GM23248 (cell line): ENCODE data around the gene NUP188. TPM values are rescaled to one million over a fixed set of nuclear protein-coding genes. Genes with fewer than 3 reads are reported as not detected.

Experiments
- DNase-seq: peaks from one replicate; pipeline ENCODE4 v3.0.0-alpha.2; 2015
- H2AFZ ChIP-seq: fragments of 200-600 bp; sonication (generic); 2 replicates; pipeline ENCODE4 v1.6.1; 2016; ENCODE audit warnings: antibody characterized with exemption
- H3F3A ChIP-seq: fragments of 200-600 bp; sonication (generic); 2 replicates; pipeline ENCODE4 v1.6.1; 2016; ENCODE audit warnings: mild to moderate bottlenecking, antibody characterized with exemption, mixed run types; ENCODE audit not compliant: insufficient read depth
- H3K27ac ChIP-seq: fragments of 200-600 bp; sonication (generic); 2 replicates; pipeline ENCODE4 v1.5.1; 2016; ENCODE audit warnings: mild to moderate bottlenecking
- H3K27me3 ChIP-seq: fragments of 200-600 bp; sonication (generic); replicated peaks from 2 replicates; pipeline ENCODE4 v1.6.1; 2016; ENCODE audit warnings: mild to moderate bottlenecking; ENCODE audit not compliant: insufficient read depth
- H3K36me3 ChIP-seq: fragments of 200-600 bp; sonication (generic); 2 replicates; pipeline ENCODE4 v1.6.1; 2016; ENCODE audit warnings: low read depth, mild to moderate bottlenecking
- H3K4me1 ChIP-seq: fragments of 200-600 bp; sonication (generic); 2 replicates; pipeline ENCODE4 v1.6.1; 2016; ENCODE audit warnings: mild to moderate bottlenecking; ENCODE audit not compliant: insufficient read depth
- H3K4me2 ChIP-seq: fragments of 200-600 bp; sonication (generic); one replicate; pipeline ENCODE4 v1.6.1; 2016; ENCODE audit warnings: mild to moderate bottlenecking; ENCODE audit not compliant: unreplicated experiment
- H3K4me3 ChIP-seq: fragments of 200-600 bp; sonication (generic); 2 replicates; pipeline ENCODE4 v1.5.1; 2016; ENCODE audit warnings: mild to moderate bottlenecking
- H3K79me2 ChIP-seq: fragments of 200-600 bp; sonication (generic); 2 replicates; pipeline ENCODE4 v1.6.1; 2016; ENCODE audit warnings: mild to moderate bottlenecking; ENCODE audit not compliant: insufficient read depth
- H3K9ac ChIP-seq: fragments of 200-600 bp; sonication (generic); 2 replicates; pipeline ENCODE4 v1.6.1; 2016; ENCODE audit warnings: mild to moderate bottlenecking
- H3K9me2 ChIP-seq: fragments of 200-600 bp; sonication (generic); 2 replicates; pipeline ENCODE4 v1.6.1; 2016; ENCODE audit warnings: mixed run types, mild to moderate bottlenecking, moderate library complexity; ENCODE audit not compliant: insufficient read depth
- H3K9me3 ChIP-seq: fragments of 200-600 bp; sonication (generic); one replicate; pipeline ENCODE4 v1.6.1; 2017; ENCODE audit warnings: low read depth
- H4K20me1 ChIP-seq: fragments of 200-600 bp; sonication (generic); 2 replicates; pipeline ENCODE4 v1.6.0; 2016; ENCODE audit not compliant: insufficient read depth
- EZH2 ChIP-seq: fragments of 200-600 bp; sonication (generic); IDR thresholded peaks from 2 replicates; pipeline ENCODE4 v1.6.1; 2018; ENCODE audit warnings: antibody characterized with exemption, mild to moderate bottlenecking; ENCODE audit not compliant: insufficient read depth, poor library complexity, severe bottlenecking
- EZH2phosphoT487 ChIP-seq: fragments of 200-600 bp; sonication (generic); IDR thresholded peaks from 2 replicates; pipeline ENCODE4 v1.6.1; 2018; ENCODE audit warnings: antibody characterized with exemption, moderate library complexity, mild to moderate bottlenecking, low read depth; ENCODE audit not compliant: insufficient read depth
- WGBS, 2 experiments: methylation state at CpG; one replicate each; pipeline ENCODE4 v1.1.6; 2015 to 2017; ENCODE audit warnings: low lambda C conversion rate in 2 of 2, low coverage in 1 of 2; ENCODE audit errors: missing lambda C conversion rate in 2 of 2; 5-methylcytosine and 5-hydroxymethylcytosine counted together
- in situ Hi-C: fragments of 300-500 bp; cut with MboI; formaldehyde crosslinking; loops from 2 replicates; pipeline ENCODE4 v1.15.0; 2020
- polyA plus RNA-seq: library from polyadenylated mRNA; unstranded; fragments of >200 nt; fragmentation: Nextera tagmentation; extraction: Ambion mirVana; gene quantifications from 2 replicates; pipeline ENCODE4 v1.2.1, GENCODE V29; 2016
- total RNA-seq: library from RNA; depleted of rRNA; stranded (reverse); fragments of >200 nt; shearing (Covaris generic); gene quantifications from 2 replicates; pipeline ENCODE4 v1.2.3, GENCODE V29; 2014; rRNA removed

NUP188 gene
- total and polyA plus RNA-seq, 2 experiments from 2014 or later, result 24.9 to 45.9 TPM

- Histone ChIP-seq H3K4me3 (no peak overlapping the region), H3K27me3 (no peaks in the 10 kb centered on the region), H3F3A (no peaks in the 10 kb centered on the region), H3K4me1 (peaks cover 11% of the 10 kb centered on the region; the same call in 1 of the 2 replicates), H2AFZ (no peak overlapping the region), H3K4me2 (no peak overlapping the region), H4K20me1 (no peaks in the 10 kb centered on the region), H3K36me3 (no peaks in the 10 kb centered on the region; the same call in 1 of the 2 replicates), H3K27ac (no peak overlapping the region), H3K9ac (no peak overlapping the region), H3K9me3 (no peaks in the 10 kb centered on the region), H3K9me2 (no peaks in the 10 kb centered on the region), H3K79me2 (peaks cover 43% of the 10 kb centered on the region)
- TF ChIP-seq EZH2phosphoT487 (no peak), EZH2 (no peak)
- WGBS, 2 experiments, result 63 to 69% methylated on average over 11 to 12 of the region's 16 CpGs
- in situ Hi-C loops, result no loop called here
- DNase-seq, result no peak
These were observed 94.5 kb downstream of the NUP188 start for GRCh38 chr9:129042016-129042415.

DNA sequence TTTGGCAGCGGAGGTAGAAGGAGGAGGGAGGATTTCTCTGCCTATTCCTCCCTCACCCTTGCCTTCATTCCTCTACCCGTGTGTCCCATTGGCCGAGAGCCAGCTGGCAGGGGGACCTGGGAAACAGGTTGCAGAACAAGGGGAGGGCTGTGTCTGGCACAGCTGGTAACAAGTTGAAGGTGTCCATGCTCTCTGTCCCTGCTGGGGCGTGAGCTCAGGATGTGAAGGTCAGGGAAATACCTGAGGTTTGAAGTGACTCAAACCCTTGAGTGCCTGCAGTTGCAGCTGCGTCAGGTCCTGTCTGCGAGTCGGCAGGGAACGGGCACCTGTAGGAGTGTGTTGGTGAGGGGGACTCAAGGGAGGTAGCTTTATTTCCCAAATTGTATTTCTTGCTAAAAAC lies 105.1 kb downstream of the NUP188 start:
- Histone ChIP-seq H4K20me1 (no peaks in the 10 kb centered on the region), H3K27me3 (no peaks in the 10 kb centered on the region), H3K4me2 (no peak overlapping the region), H3K36me3 (no peaks in the 10 kb centered on the region; the same call in 1 of the 2 replicates), H3K9me2 (no peaks in the 10 kb centered on the region), H3K4me3 (no peak overlapping the region), H3K79me2 (no peaks in the 10 kb centered on the region), H3K27ac (no peak overlapping the region), H3K4me1 (no peaks in the 10 kb centered on the region), H3K9me3 (no peaks in the 10 kb centered on the region), H2AFZ (no peak overlapping the region), H3K9ac (no peak overlapping the region), H3F3A (no peaks in the 10 kb centered on the region)
- no peak for TF ChIP-seq EZH2
- TF ChIP-seq EZH2phosphoT487, result no peak
- WGBS, 2 experiments, result 86 to 88% methylated on average over 8 of the region's 8 CpGs
- no peak for DNase-seq
- in situ Hi-C loops, result no loop called here

GRCh38 chr9:129053020-129053419 lies 105.5 kb downstream of the NUP188 start:
- H3K9ac ChIP-seq, result no peak overlapping the region
- H3K36me3 ChIP-seq, result no peaks in the 10 kb centered on the region; the same call in 1 of the 2 replicates
- H3K4me2 ChIP-seq, result no peak overlapping the region
- TF ChIP-seq EZH2 (no peak), EZH2phosphoT487 (no peak)
- H3F3A ChIP-seq, result no peaks in the 10 kb centered on the region
- in situ Hi-C loops, result no loop called here
- H2AFZ ChIP-seq, result no peak overlapping the region
- no peak overlapping the region for H3K27ac ChIP-seq
- no peaks in the 10 kb centered on the region for H3K4me1 ChIP-seq
- 96 to 98% methylated on average over 6 of the region's 6 CpGs for WGBS, 2 experiments
- no peaks in the 10 kb centered on the region for H3K27me3 ChIP-seq
- no peaks in the 10 kb centered on the region for H3K9me2 ChIP-seq
- H4K20me1 ChIP-seq, result no peaks in the 10 kb centered on the region
- no peaks in the 10 kb centered on the region for H3K79me2 ChIP-seq
- DNase-seq, result no peak
- H3K9me3 ChIP-seq, result no peaks in the 10 kb centered on the region
- H3K4me3 ChIP-seq, result no peak overlapping the region

- no peaks in the 10 kb centered on the region for H3K9me2 ChIP-seq
- H4K20me1 ChIP-seq, result no peaks in the 10 kb centered on the region
- no peaks in the 10 kb centered on the region for H3K9me3 ChIP-seq
- H3K36me3 ChIP-seq, result no peaks in the 10 kb centered on the region; the same call in 1 of the 2 replicates
- no peak overlapping the region for H2AFZ ChIP-seq
- H3K9ac ChIP-seq, result no peak overlapping the region
- H3K4me1 ChIP-seq, result peaks cover 4% of the 10 kb centered on the region
- no peak overlapping the region for H3K4me3 ChIP-seq
- H3F3A ChIP-seq, result no peaks in the 10 kb centered on the region
- H3K27me3 ChIP-seq, result no peaks in the 10 kb centered on the region
- TF ChIP-seq EZH2, result no peak
- no peak for TF ChIP-seq EZH2phosphoT487
- DNase-seq, result no peak
- H3K4me2 ChIP-seq, result no peak overlapping the region
- no peaks in the 10 kb centered on the region for H3K79me2 ChIP-seq
- WGBS, 2 experiments, result 81 to 83% methylated on average over 5 of the region's 5 CpGs
- no peak overlapping the region for H3K27ac ChIP-seq
- in situ Hi-C loops, result no loop called here
These were observed 106.8 kb downstream of the NUP188 start for GRCh38 chr9:129054163-129054851.

Other genes starting within 250 kb of the NUP188 start
- 0.89 and 2.1 TPM in 2 replicates for gene PKN3, start 245.2 kb upstream of the NUP188 start, total RNA-seq
- gene PKN3, start 245.2 kb upstream of the NUP188 start, polyA plus RNA-seq, result 0.68 and 0.95 TPM in 2 replicates
- gene ZDHHC12, start 223.6 kb upstream of the NUP188 start, total RNA-seq, result 48.1 and 65.1 TPM in 2 replicates
- gene ZDHHC12, start 223.6 kb upstream of the NUP188 start, polyA plus RNA-seq, result 41.6 and 44.0 TPM in 2 replicates
- 28.9 and 61.7 TPM in 2 replicates for gene ZER1, start 175.8 kb upstream of the NUP188 start, total RNA-seq
- gene ZER1, start 175.8 kb upstream of the NUP188 start, polyA plus RNA-seq, result 18.7 and 20.0 TPM in 2 replicates
- 15.7 and 17.3 TPM in 2 replicates for gene TBC1D13, start 160.4 kb upstream of the NUP188 start, total RNA-seq
- 21.9 and 25.3 TPM in 2 replicates for gene TBC1D13, start 160.4 kb upstream of the NUP188 start, polyA plus RNA-seq
- gene ENDOG, start 129.2 kb upstream of the NUP188 start, total RNA-seq, result 11.6 and 26.7 TPM in 2 replicates
- 21.3 and 21.4 TPM in 2 replicates for gene ENDOG, start 129.2 kb upstream of the NUP188 start, polyA plus RNA-seq
- 15.9 and 53.0 TPM in 2 replicates for gene SPOUT1, start 117.9 kb upstream of the NUP188 start, total RNA-seq
- gene SPOUT1, start 117.9 kb upstream of the NUP188 start, polyA plus RNA-seq, result 43.0 and 46.4 TPM in 2 replicates
- 5.1 and 5.8 TPM in 2 replicates for gene KYAT1, start 65.7 kb upstream of the NUP188 start, total RNA-seq
- gene KYAT1, start 65.7 kb upstream of the NUP188 start, polyA plus RNA-seq, result 4.4 and 5.5 TPM in 2 replicates
- 35.2 and 37.9 TPM in 2 replicates for gene LRRC8A, start 65.6 kb upstream of the NUP188 start, total RNA-seq
- gene LRRC8A, start 65.6 kb upstream of the NUP188 start, polyA plus RNA-seq, result 35.6 and 36.5 TPM in 2 replicates
- gene PHYHD1, start 26.7 kb upstream of the NUP188 start, total RNA-seq, result 4.4 and 4.7 TPM in 2 replicates
- gene PHYHD1, start 26.7 kb upstream of the NUP188 start, polyA plus RNA-seq, result 7.4 and 8.6 TPM in 2 replicates
- 31.1 and 36.1 TPM in 2 replicates for gene DOLK, start 96 bp upstream of the NUP188 start, total RNA-seq
- gene DOLK, start 96 bp upstream of the NUP188 start, polyA plus RNA-seq, result 29.6 and 31.7 TPM in 2 replicates
- gene SH3GLB2, start 80.6 kb downstream of the NUP188 start, total RNA-seq, result 57.3 and 84.9 TPM in 2 replicates
- gene SH3GLB2, start 80.6 kb downstream of the NUP188 start, polyA plus RNA-seq, result 27.7 and 30.9 TPM in 2 replicates
- gene MIGA2, start 88.9 kb downstream of the NUP188 start, total RNA-seq, result 31.6 and 35.1 TPM in 2 replicates
- gene MIGA2, start 88.9 kb downstream of the NUP188 start, polyA plus RNA-seq, result 10.7 and 12.4 TPM in 2 replicates
- 11.5 and 11.6 TPM in 2 replicates for gene DOLPP1, start 133.4 kb downstream of the NUP188 start, total RNA-seq
- 12.8 and 13.7 TPM in 2 replicates for gene DOLPP1, start 133.4 kb downstream of the NUP188 start, polyA plus RNA-seq
- gene CRAT, start 163.1 kb downstream of the NUP188 start, total RNA-seq, result 51.5 and 55.4 TPM in 2 replicates
- gene CRAT, start 163.1 kb downstream of the NUP188 start, polyA plus RNA-seq, result 61.4 and 66.0 TPM in 2 replicates
- gene PTPA, start 163.7 kb downstream of the NUP188 start, total RNA-seq, result 96.9 and 113 TPM in 2 replicates
- gene PTPA, start 163.7 kb downstream of the NUP188 start, polyA plus RNA-seq, result 59.9 and 60.8 TPM in 2 replicates
- 69.4 and 81.7 TPM in 2 replicates for gene IER5L, start 230.6 kb downstream of the NUP188 start, total RNA-seq
- gene IER5L, start 230.6 kb downstream of the NUP188 start, polyA plus RNA-seq, result 4.0 and 4.3 TPM in 2 replicates